MM.1S (cell line): ENCODE results near the gene CAPN8.

Experiments
- EZH2 ChIP-seq: fragments of 300-600 bp; sonication (generic); optimal IDR thresholded peaks from 2 replicates; pipeline ENCODE3; 2017; ENCODE audit warnings: low read depth, mild to moderate bottlenecking, antibody characterized with exemption, low read length, mixed read lengths
- EZH2phosphoT487 ChIP-seq: fragments of 300-600 bp; sonication (generic); IDR thresholded peaks from 2 replicates; pipeline ENCODE4 v1.6.1; 2018; ENCODE audit warnings: antibody characterized with exemption, low read length
- TF ChIP-seq, protein P1 (sequence below): fragments of 300-600 bp; sonication (generic); IDR thresholded peaks from 2 replicates; pipeline ENCODE4 v1.5.1; 2016; ENCODE audit warnings: antibody characterized with exemption, low read length, mixed read lengths

GRCh38 chr1:223707256-223708000 is 41.9 kb upstream of the CAPN8 start:
- TF ChIP-seq, protein P1, sequence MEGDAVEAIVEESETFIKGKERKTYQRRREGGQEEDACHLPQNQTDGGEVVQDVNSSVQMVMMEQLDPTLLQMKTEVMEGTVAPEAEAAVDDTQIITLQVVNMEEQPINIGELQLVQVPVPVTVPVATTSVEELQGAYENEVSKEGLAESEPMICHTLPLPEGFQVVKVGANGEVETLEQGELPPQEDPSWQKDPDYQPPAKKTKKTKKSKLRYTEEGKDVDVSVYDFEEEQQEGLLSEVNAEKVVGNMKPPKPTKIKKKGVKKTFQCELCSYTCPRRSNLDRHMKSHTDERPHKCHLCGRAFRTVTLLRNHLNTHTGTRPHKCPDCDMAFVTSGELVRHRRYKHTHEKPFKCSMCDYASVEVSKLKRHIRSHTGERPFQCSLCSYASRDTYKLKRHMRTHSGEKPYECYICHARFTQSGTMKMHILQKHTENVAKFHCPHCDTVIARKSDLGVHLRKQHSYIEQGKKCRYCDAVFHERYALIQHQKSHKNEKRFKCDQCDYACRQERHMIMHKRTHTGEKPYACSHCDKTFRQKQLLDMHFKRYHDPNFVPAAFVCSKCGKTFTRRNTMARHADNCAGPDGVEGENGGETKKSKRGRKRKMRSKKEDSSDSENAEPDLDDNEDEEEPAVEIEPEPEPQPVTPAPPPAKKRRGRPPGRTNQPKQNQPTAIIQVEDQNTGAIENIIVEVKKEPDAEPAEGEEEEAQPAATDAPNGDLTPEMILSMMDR: no peak
- TF ChIP-seq EZH2 (no peak), EZH2phosphoT487 (no peak)
